HG03066 (cell line): ENCODE results near the gene TRMT61A.
"Not testable (repeated sequence)": the region's sequence is repeated elsewhere in the genome, so short reads cannot be mapped to it uniquely, and the experiment has no call there.

Experiments used
- ATAC-seq: cut with Tn5 transposase; IDR thresholded peaks from one replicate; pipeline ENCODE4 v1.9.1; 2021; ENCODE audit warnings: low read depth; ENCODE audit not compliant: unreplicated experiment

TRMT61A gene

DNA sequence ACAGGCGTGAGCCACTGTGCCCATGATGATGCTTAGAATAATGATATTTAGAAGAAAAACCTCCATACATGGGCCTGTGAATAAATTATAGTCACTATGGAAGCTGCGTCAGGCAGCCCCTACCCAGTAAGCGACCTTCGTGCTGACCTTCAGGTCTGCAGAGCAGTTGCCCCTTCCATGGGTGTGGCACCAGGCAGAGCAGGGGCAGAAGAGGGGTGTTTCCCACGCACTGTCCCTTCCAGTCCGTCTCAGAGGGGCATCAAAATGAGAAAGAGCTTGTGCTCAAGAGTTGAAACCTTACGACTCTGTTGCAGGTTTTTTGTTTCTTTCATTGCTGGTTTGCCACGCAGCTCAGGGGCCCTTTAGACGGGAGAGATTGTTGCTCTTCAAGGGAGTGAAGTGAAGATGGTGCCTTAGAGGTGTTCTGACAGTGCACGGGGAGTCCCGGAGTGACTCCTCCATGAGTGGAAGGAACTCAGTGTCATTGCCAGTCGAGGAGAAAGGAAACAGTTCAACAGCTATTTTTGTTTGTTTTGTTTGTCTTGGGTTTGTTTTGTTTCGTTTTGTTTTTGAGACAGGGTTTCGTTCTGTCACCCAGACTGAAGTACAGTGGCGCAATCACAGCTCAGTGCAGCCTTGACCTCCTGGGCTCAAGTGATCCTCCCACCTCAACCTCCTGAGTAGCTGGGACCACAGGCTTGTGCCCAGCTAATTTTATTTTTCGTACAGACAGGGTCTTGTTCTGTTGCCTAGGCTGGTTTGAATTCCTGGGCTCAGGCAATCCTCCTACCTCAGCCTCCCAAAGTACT is 20.3 kb upstream of the TRMT61A start:
- no peak for ATAC-seq

DNA sequence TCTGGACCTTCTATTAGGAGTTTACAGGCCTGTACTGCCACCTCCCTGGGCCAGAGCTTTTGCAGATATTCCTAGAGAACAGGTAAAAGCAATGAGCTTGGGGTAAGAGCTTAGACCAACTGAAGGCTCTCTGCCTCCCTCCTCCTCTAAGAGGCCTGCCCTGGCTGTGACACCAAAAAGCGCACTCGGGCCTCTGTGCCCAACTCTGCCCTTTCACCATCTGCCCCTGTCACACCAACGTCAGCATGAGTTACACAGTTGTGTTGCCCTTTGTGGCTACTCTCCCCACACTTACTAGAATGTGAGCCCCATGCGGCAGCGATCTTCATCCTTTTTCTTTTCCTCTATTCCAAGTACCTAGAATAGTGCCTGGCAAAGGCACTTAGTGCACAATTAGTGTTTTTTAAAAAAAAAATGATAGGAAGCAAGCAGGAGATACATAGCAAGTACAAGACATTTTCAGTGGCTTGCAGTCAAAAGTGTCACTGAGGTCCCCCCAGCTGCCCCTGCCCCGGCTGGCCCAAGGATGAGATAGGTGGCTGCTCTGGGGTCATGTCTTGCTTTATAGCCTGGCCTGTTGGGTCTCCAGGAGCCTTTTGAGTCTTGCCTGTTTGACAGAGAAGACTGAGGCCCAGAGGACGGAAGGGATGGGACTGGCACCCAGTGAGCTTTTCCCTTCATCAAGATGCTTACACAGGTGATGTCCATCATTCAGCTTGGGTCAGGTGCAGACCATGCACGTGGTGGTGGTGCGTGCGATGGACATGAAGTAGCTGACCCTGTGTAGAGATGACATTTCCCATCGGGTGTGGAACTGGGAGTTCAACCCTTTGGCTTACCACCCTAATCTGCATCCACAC is 18.9 kb upstream of the TRMT61A start:
- ATAC-seq = no peak

DNA sequence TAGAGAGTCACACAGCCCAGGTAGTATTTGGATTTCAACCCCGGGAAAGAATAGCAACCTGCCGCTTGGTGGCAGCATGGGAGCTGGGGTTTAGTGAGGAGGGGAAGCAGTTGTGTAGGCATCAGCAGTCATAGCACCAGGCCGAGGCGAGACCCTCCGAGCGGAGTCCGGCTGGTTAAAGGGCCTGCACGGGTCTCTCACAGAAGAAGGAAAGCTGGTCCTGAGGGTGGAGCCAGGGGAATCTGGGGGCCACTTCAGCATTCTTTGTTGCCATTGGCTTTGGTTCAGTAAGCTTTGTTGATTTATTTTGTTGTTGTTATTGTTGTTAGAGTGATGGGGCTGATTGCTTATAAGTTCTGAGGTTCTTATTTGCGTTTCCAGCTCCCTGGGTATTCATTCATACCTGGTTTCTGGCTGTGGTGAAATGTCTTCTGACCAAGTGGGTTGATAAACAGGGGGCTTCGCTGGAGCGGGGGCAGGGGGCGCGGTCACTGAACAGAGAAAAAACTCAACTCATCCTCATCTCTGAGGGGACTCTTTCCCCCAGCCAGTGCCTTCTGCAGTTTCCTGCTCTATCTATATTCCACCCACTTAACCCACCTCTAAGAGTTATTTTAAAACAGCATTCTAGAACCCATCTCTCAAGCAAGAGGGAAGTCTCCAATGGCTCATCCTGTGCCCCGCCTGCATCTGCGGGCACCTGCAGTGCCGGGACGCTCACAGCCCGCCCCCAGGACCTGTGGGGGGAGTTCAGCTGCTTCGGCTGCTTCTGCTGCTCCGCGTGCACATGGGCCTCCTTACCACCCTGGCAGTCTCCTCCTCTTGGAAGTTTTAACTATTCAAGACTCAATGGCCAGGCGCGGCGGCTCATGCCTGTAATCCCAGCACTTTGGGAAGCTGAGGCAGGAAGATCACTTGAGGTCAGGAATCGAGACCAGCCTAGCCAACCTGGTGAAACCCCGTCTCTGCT is 18.0 kb upstream of the TRMT61A start:
- no peak for ATAC-seq

DNA sequence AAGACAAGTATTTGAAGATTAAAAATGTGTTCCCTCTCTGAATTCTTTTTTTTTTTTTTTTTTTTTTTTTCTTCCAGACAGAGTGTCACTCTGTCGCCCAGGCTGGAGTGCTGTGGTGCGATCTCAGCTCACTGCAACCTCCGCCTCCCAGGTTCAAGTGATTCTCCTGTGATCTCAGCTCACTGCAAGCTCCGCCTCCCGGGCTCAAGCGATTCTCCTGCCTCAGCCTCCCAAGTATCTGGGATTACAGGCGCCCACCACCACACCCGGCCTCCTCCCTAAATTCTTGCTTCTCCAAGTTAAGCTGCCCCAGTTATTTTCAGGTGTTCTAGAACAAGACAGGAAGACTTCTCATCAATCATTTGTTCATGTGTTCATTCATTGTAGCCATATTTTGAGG is 16.8 kb upstream of the TRMT61A start:
- not testable (repeated sequence) for ATAC-seq

DNA sequence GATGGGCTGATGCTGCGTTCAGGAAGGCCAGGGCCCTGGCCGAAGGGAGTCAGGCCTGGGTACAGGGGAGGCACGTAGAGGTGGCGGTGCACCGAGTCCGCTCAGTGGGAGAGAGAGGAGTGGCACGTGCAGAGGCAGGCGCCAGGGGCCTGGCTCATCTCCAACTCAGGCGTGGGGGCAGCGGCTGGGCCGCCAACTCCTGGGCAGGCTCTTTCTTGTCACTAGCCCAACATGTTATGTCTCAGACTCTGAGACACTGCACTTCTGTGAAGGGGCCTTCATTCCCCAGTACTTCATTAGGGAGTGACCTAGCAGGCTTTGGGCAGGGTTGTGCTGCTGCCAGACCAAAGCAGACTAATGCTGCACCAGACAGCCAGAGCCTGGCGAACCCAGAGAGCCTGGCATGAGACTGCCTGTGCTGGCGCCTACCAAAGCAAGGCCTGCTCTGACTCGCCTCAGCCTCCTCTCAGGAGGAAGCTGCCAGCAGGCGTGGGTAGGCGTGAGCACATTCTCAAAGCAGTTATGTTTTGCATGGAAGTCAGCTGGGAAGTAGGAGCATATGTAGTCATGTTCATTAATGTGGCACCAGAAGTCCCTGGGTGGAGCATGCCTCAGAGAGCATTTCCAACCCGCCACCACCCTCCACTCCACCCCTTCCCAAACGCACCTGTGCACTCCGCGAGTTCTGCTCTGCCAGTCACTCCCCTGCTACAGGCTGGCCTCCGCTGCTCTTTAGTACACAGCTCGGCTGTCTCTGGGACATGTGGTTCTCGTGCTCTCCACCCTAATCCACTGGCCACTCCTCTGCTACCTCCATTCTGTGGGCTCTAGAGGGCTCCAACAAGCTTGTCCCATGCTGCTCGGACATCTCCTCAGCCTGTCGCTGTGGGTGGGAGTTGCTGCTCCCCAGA is 16.0 kb upstream of the TRMT61A start:
- ATAC-seq = no peak

DNA sequence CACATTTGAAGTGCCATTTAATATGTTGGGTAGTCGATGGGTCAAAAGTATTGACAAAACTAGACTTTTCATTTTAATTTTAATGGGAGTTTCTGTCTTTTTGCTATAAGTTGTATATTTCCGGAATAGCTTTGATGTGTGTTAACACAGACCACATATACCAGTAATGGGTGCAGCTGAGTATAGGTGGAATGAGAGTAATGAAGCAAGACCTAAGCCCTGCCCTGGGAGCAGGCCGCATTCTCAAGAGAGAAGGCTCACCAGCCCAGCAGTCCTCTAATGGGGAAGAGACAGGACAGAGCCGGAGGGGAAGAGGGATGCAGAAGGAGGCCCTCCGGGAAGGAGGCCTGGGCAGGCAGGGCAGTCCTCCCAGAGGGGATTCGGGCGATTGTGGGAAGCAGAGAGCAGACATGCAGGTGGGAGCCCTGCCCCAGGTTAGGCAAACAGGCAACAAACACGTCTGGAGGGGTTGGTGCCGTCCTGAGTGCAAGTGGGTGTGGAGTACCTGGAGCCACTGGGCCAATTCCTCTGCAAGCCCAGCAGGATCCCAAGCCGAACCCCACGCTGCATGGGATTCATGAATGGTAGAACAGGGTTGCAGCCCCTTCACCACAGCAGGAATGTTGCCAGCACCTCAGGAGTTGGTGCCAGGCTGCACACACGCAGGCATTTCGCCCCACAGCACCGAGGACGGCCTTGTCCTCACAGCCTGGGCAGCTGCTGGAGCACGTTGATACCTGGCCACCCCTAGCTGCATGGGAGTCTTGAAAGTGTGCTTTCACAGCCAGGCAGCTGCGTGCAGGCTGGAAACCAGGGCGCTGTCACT is 14.2 kb upstream of the TRMT61A start:
- no peak for ATAC-seq

DNA sequence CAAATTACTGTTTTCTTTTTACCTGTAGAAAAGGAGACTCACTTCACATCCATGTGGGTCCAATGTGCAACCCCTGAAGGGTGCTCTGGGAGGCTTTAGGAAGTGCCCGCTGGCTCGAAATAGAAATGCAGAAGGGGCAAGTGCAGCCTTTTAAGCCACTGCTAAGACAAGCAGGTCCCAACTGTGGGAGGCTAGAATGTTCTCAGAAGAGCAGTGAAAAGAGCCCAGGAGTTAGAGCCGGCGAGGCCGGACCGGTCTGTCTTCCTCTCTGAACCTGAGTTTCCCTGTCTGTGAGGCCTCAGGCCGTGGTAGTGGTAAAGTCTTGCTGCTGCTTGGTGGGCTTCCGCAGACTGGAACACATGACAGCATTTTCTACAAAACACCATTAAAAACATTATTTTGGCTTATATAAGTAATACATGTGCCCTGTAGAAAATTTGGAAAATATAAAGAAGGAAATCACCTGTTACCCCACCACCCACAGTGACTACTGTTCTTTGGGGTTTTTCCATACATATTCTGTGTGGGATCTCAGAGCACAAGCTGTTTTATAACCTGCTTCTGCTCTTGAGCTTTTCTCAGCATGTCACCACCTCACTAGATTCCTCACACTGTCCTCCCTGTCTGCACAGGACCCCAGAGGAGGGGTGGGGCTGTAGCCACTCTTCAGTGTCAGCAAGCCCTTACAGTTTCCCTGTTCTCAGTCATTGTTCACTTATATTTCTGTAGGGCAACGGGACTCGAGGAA is 12.4 kb upstream of the TRMT61A start:
- ATAC-seq = no peak

DNA sequence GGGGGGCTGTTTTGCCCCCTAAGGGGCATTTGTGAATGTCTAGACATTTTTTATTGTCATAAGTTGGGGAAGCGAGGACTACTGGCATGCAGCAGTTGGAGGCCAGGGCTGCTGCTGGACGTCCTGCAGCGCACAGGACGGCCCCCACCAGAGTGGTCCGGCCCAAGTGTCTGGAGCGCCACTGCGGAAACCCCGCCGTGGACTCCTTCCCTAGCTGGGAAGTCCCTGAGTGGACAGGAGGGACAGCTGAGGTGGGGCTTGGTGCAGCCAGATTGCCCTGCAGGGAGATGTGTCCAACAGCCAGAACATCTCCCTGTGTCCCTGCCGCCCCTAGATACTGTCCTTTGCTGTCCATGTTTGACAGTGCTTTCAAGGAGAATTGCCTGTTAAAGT is 11.8 kb upstream of the TRMT61A start:
- ATAC-seq = no peak

DNA sequence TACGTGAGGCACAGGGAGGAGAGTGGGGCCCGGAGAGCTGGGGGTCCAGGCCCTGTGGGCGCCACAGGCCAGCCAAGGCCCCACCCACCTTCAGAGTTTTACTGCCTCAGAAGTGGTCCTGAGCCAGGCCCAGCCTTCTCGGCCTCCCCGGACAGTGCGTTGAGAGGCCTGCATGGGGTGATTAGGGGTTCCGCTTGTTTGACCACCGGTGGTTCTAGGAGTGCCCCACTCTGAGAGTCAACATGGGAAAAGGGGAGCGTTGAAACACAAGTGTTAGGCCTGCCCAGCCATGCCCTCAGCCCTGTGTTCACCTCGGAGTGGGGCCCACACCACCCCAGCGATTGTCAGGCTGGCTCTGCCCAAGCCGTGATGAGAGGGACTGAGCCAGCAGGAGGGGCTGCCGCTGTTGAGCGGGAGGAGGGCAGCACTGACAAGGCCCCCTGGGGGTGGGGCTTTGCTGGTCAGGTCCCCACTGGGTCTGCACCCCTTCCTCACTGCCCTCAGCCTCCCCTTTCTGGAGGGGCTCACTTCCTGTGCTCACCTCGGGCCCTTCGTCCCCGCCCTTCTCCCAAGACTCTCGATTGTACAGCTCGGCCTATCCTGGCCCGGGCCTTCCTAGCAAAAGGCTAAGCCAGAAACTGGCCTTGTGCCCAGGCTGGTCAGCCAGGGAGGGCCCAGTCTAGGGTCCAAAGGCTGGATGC is 11.1 kb upstream of the TRMT61A start:
- no peak for ATAC-seq

DNA sequence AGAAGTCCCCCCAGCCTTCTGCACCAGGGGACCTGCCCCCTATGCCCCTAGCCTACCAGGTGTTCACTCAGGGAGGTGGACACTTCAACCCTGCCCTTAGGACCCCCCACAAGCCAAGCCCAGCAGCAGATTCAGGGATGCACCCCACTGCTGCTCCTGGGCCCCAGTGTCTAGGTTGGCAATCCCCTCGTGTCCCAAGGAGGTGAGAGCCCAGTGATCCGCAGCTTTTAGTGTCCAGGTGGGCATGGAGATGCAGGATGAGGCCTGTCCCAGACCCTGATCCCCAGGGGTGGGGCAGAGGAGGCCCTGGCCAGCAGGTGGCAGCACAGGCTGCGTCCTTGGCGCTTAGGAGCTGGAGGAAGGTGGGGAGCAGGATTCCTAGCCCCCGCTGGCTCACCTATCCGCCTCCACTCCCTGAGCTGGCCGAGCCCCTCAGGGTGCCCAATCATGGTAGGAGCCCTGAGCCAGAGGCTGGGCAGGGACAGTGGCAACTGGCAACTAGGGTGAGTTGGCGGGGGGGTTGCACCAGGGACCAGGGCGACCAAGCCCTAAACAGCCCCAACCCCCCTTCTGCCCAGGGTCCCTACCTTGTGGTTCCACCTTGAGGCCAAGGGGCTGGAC is 10.5 kb upstream of the TRMT61A start:
- no peak for ATAC-seq

DNA sequence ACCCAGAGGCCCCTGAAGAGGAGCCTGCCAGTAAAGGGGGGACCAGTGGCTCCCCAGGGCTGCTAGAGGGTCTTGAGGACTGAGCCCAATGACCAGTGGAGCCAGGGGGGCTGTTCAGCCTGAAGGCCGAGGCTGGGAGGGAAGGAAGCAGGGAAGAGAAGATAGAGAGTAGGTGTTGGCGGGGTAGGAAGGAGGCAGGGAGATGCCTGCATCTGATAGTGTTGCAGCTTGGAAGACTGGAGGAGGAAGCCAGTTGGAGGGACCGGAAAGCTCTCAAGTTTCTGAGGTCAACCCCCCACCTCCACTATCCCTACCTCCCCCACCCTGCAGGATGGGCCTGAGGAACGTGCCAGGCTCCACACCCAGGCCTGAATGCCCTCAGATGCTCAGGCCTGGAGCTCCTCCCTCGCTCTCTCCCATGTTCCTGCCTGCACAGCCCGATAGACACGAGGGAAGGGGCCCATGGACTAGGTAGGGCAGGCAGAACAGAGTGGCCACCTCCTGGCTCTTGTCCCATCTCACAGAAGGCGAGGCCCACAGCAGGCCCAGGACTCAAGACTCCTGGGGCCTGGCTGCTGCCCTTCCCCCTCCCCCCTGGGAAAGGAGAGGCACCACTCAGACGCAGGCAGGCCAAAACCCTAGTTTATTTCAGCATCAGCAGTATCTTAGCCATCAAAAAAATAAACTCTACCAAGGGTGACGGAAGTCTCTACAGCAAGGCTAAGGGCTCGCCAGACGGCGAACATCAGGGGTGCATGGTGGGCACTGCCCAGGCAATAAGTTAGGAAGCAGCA is 9.8 kb upstream of the TRMT61A start:
- no peak for ATAC-seq

DNA sequence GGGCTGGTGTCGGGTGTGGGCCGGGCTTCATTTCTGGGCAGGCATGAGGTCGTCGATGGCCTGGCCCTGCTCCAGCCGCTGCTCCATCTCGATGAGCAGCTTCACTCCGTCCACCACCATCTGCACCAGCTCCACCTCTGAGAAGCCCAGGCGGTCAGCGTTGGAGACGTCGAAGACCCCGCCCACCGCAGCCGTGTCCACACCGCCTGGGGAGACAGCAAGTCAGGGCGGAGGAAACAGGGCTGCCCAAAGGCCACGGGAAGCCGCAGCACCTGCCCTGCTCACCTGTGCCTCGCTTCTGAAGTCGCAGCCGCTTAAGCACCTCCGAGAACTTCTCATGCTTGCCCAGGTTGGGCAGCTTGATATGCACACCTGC is 9.2 kb upstream of the TRMT61A start:
- ATAC-seq = no peak

DNA sequence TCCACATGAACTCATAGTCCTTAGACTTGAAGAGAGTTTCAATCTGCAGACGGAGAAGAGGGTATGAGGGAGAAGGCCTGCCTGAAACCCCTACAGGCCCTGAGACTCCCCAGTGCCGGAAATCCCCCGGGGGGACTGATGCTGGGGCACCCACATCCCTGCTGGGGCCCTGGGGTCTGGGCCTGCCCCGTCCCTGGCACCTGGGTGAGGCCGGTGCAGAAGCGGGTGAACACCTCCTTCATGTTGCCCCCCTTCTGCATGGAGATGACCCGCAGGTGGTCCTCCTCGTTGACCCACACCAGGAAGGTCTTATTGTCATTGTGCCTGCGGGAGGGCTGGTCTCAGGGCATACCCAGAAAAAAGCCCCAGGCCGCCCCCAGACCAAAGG is 8.7 kb upstream of the TRMT61A start:
- no peak for ATAC-seq

DNA sequence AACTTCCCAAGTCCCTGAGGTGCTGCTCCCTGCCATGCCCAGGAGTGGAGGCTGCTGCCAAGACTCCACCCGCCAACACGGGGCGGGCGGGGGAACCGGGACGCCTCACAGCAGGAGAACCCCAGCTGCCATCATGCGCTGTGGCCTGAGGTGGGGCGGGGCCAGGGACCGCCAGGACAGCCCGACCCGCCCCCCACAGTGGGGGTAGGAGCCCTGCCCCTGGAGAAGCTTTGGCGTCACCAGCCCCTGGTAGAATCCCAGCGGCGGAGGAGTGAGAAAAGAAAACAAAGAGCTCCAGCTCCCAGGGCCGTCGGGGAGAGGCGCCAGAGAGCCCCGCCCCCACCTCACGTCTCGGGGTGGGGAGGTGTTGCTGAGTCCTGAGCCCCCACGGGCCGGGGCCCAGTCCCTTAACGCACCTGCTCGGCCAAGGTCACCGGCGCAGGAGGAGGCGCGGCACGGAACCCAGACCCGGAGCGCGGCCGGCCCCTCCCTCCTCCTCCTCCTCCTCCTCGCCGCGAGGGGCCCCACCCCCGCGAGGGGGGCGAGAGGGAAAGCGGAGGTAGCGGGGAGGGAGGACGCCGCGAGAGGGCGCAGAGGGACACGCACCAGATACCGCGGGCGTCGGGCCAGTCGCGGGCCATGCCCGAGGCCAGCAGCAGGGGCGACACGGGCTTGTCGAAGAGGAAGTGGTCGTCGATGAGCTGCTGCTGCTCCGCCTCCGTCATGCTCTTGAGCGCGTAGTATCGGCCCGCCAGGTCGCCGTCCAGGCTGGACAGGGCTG is 8.1 kb upstream of the TRMT61A start:
- ATAC-seq = no peak

DNA sequence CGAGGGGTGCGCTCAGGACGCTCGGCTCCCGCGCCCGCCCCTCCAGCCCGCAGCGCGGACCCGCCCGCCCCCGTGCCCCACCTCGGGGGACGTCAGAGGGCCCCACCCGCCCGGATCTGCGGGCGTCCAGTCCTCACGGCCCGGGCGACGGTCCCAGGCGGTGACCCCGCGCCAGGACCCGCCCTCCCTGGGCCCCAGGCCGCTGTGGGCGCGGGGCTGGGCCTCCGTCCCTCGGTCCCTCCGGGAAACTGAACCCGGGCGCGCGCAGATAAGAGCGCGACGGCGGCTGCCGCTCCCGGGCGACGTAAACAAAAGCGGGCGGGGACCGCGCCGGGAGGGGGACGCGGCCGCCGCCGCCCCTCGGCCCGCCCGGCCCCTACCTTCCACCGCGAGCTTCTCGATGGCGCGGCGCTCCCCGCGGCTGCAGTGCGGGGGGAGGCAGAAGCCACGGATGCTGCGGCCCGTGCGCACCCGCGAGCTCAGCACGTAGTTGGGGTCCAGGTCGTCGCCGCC is 7.5 kb upstream of the TRMT61A start:
- ATAC-seq = no peak
